AG09319 (cell line): Measurements from ENCODE around the gene AP2M1.

ENCODE experiments used
- DNase-seq: peaks from one replicate; pipeline ENCODE4 v3.0.0-alpha.2; 2010; ENCODE audit warnings: low read depth; ENCODE audit errors: extremely low read depth
- TF ChIP-seq, protein P1 (sequence below): IDR thresholded peaks from 2 replicates; pipeline ENCODE4 v1.5.1; 2011; ENCODE audit warnings: low read depth, mild to moderate bottlenecking, inconsistent platforms, low read length, moderate library complexity

AP2M1 gene

DNA sequence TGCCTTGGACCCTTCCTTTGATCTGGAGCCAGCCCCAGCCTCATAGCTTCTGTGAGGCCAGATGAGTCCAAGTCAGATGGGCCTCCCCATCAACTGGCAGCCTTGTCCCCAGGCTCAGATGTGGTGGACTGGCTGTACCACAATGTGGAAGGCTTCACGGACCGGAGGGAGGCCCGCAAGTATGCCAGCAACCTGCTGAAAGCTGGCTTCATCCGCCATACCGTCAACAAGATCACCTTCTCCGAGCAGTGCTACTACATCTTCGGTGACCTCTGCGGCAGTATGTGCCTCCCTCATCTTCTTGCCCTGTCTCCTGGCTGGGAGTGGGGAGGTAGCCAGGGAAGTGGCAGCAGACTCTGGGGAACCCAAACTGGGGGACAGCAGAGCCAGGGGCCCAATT lies 6.9 kb upstream of the AP2M1 start:
- DNase-seq: no peak
- TF ChIP-seq, protein P1, sequence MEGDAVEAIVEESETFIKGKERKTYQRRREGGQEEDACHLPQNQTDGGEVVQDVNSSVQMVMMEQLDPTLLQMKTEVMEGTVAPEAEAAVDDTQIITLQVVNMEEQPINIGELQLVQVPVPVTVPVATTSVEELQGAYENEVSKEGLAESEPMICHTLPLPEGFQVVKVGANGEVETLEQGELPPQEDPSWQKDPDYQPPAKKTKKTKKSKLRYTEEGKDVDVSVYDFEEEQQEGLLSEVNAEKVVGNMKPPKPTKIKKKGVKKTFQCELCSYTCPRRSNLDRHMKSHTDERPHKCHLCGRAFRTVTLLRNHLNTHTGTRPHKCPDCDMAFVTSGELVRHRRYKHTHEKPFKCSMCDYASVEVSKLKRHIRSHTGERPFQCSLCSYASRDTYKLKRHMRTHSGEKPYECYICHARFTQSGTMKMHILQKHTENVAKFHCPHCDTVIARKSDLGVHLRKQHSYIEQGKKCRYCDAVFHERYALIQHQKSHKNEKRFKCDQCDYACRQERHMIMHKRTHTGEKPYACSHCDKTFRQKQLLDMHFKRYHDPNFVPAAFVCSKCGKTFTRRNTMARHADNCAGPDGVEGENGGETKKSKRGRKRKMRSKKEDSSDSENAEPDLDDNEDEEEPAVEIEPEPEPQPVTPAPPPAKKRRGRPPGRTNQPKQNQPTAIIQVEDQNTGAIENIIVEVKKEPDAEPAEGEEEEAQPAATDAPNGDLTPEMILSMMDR: no peak

DNA sequence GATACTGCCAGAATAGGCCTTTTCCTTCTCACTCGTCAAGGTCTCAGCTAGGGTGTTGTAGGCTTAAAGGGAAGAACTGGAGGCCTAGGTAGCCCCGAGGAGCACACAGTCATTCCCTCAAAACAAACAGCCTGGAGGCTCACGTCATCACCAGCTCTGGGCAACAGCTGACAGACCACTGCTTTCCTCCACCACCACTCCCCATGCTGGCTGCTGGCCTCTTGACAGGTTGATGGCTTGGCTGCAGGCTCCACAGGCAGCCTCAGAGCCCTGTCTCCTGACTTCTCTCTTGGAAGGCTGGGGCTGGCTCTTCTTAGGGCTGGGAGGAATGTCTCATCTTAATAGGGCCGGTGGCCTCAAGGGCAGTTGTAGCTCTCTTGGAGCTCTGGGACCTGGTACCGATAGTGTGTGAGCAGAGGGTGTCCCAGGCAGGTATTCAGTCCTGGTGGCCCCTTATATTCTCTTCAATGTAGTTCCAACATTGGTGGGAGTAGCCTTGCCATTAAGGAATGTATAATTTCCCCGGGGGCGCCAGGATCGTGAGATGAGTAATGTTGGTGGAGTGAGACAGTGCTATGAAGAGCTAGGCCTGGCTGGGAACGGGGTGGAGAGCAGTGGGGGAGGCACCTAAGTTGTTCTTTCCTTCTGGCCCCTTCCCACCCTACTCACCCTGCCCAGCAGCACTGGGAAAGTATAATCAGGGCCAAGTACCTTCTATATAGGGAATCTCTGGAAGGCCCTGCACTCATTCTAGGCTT lies 6.1 kb upstream of the AP2M1 start:
- TF ChIP-seq, protein P1: no peak

DNA sequence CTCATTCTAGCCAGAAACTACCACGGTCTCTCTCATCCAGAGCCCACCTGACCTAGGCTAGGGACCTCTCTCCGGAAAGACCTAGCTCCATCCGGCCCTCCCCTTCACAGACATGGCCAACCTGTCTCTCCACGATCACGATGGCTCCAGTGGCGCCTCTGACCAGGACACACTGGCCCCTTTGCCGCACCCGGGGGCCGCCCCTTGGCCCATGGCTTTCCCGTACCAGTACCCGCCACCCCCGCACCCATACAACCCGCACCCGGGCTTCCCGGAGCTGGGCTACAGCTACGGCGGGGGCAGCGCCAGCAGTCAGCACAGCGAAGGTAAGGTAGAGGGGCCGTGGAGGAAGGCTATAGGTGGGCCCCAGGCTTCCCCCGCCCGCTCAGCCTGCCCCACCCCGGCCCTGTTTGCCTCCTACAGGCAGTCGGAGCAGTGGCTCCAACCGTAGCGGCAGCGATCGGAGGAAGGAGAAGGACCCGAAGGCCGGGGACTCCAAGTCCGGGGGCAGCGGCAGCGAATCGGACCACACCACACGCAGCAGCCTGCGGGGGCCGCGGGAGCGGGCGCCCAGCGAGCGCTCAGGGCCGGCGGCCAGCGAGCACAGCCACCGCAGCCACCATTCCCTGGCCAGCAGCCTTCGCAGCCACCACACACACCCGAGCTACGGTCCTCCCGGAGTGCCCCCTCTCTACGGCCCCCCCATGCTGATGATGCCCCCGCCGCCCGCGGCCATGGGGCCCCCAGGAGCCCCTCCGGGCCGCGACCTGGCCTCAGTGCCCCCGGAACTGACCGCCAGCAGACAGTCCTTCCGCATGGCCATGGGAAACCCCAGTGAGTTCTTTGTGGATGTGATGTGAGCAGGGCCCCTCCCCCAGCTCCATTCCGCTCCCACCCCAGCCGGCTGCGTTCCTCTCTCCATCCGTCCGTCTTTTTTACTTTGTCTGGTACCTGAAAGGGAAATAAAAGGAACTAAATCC lies 4.5 kb upstream of the AP2M1 start:
- TF ChIP-seq, protein P1: no peak
- DNase-seq: no peak

More for the DNA sequence above, 6.1 kb upstream of the AP2M1 start:
- DNase-seq: no peak

DNA sequence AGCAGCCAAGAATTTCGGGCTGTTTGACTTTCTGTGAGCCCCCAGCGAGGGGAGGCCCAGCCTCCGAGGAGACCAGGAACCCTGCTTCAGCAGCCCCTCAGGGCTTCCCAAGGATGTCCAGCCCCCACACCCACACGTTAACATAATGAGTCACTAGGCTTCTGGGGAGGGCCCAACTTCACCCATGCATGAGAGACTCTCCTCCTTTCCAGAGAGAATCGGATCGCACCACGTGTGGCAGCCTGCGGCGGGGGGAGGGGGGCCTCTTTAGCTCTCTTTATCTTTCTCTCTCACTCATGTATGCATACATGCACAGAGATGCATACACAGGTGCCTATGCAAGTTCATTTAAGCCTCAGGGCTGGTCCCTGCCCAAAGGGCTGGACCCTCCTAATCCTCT lies 3.1 kb upstream of the AP2M1 start:
- TF ChIP-seq, protein P1: no peak
- no peak for DNase-seq

DNA sequence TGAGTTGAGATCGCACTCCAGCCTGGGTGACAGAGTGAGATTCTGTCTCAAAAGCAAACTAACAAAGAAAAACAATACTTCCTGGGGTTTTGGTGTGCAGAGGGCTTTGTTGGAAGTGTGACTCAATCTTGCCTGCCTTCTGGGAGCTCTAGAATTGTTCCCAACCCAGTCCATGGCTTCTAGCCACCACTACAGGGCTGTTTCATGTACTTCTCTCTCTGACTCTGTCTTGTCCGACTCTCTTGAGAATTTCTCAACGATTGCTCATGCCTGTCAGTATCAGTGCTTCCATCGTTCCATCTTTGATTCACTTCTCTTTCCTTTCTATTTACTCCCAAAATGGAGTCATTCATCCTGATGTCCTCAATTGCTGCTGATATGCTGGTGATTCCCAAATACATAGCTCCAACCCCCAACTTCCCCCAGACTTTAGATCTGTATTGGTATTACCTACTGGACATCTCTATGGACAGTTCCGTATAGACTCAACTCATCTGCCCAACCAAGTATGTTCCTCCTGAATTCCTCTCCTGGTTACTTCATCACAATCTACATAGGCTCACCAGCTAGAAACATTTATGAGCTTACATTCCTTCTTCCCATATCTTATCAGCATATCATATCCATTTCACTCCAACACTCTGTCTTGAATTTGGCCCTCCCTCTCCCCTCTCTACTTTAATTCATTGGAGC lies 1.8 kb upstream of the AP2M1 start:
- TF ChIP-seq, protein P1: no peak
- no peak for DNase-seq

DNA sequence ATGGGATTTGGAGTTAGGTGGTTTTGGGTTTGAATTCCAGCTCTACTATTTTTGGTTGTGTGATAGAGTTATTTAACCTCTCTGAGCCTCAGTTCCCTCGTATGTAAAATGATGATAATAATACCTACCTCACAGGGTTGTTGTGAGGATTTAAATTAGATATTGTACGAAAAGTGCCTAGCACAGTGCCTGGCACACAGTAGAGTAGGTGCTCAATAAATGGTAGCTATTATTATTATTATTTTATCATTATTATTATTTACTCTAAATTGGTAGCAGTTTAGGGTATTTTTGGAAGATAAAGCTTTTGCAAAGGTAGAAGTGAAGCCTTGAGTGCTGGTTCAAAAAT lies 1.3 kb upstream of the AP2M1 start:
- TF ChIP-seq, protein P1: no peak
- no peak for DNase-seq
